ENCODE data around the gene KLHDC8B. TPM values are rescaled to one million over a fixed set of nuclear protein-coding genes. Genes with fewer than 3 reads are reported as not detected.

The KLHDC8B gene
- 1.1 and 1.2 TPM in 2 replicates for total RNA-seq

GRCh38 chr3:49171119-49171774 lies at the start of gene KLHDC8B:
Gene KLHDC8B, plus strand, starts transcription at chr3:49171598. Its CDS starts 1,172 bp downstream, at chr3:49172770.
- Mint-ChIP-seq H3K4me1 (peaks cover 12% of the 10 kb centered on the region), H3K9me3 (no peaks in the 10 kb centered on the region)

GRCh38 chr3:49122022-49122421 lies 49.4 kb upstream of the KLHDC8B start:
- no peaks in the 10 kb centered on the region for H3K9me3 Mint-ChIP-seq
- H3K4me1 Mint-ChIP-seq, result peaks cover 17% of the 10 kb centered on the region
- intact Hi-C loops (cut with micrococcal nuclease), result no loop called here
- peak overlapping the region; percentile 84 for H3K4me3 Mint-ChIP-seq
- no peaks in the 10 kb centered on the region for H3K27me3 Mint-ChIP-seq
- DNase-seq, result no peak
- peaks cover 18% of the 10 kb centered on the region for H3K36me3 Mint-ChIP-seq (ENCODE audit: low read depth)
- no peak for TF ChIP-seq CTCF (IDR thresholded peaks at IDR 0.05)
- ChIA-PET POLR2A (interaction anchor here (1.4 to 3.3 kb wide), 3 partner anchors 29 to 115 kb away, joined by 3 to 76 read pairs (median 10); partner anchors contain the start of genes QRICH1 and WDR6), CTCF (no interaction called here)
- H3K27ac Mint-ChIP-seq, result peak overlapping the region; percentile 41
- ATAC-seq (ENCODE audit: low read depth), result no peak

More at GRCh38 chr3:49171119-49171774, at the start of gene KLHDC8B:
- peak; percentile 79 for TF ChIP-seq CTCF (IDR thresholded peaks at IDR 0.05)
- Mint-ChIP-seq H3K27me3 (peaks cover 2% of the 10 kb centered on the region), H3K27ac (peak within 1 kb of the TSS; percentile 35), H3K36me3 (ENCODE audit: low read depth) (peaks cover 1% of the 10 kb centered on the region), H3K4me3 (peak within 1 kb of the TSS; percentile 87)
- ChIA-PET CTCF (interaction anchor here (0.6 to 2.4 kb wide), 7 partner anchors 8 to 1007 kb away, joined by 3 to 14 read pairs (median 4); partner anchors contain the start of gene USP4), POLR2A (interaction anchor here (0.7 to 1.7 kb wide), 6 partner anchors 51 to 278 kb away, joined by 3 to 6 read pairs (median 5); partner anchors contain the start of genes QRICH1, USP19 and USP4)
- peak; percentile 81 for ATAC-seq (ENCODE audit: low read depth)
- intact Hi-C loops (cut with micrococcal nuclease), result loop anchor here (1.0 to 5.0 kb wide), 4 partner anchors 76 to 278 kb away; partner anchors contain the start of genes C3orf62 and QRICH1
- DNase-seq, result peak; percentile 76

- Mint-ChIP-seq H3K27ac (peak overlapping the region; percentile 41), H3K4me1 (peaks cover 17% of the 10 kb centered on the region), H3K4me3 (peak overlapping the region; percentile 84), H3K36me3 (ENCODE audit: low read depth) (peaks cover 15% of the 10 kb centered on the region), H3K9me3 (no peaks in the 10 kb centered on the region), H3K27me3 (no peaks in the 10 kb centered on the region)
- ChIA-PET POLR2A (interaction anchor here (2.1 kb wide), 1 partner anchor 29 kb away, joined by 5 read pairs; the partner anchor contains the start of gene QRICH1), CTCF (no interaction called here)
- no peak for TF ChIP-seq CTCF (IDR thresholded peaks at IDR 0.05)
- intact Hi-C loops (cut with micrococcal nuclease), result no loop called here
- no peak for ATAC-seq (ENCODE audit: low read depth)
- no peak for DNase-seq
Observed at GRCh38 chr3:49122451-49122850, 48.9 kb upstream of the KLHDC8B start.

- H3K4me1 Mint-ChIP-seq, result peaks cover 17% of the 10 kb centered on the region
- DNase-seq (no peak), ATAC-seq (ENCODE audit: low read depth) (no peak)
- no peak overlapping the region for H3K4me3 Mint-ChIP-seq
- CTCF ChIA-PET, result no interaction called here
- POLR2A ChIA-PET, result interaction anchor here (2.1 kb wide), 1 partner anchor 30 kb away, joined by 5 read pairs; the partner anchor contains the start of gene QRICH1
- no peak overlapping the region for H3K27ac Mint-ChIP-seq
- H3K9me3 Mint-ChIP-seq, result no peaks in the 10 kb centered on the region
- intact Hi-C loops (cut with micrococcal nuclease), result no loop called here
- TF ChIP-seq CTCF (IDR thresholded peaks at IDR 0.05), result no peak
- H3K36me3 Mint-ChIP-seq (ENCODE audit: low read depth), result peaks cover 10% of the 10 kb centered on the region
- H3K27me3 Mint-ChIP-seq, result no peaks in the 10 kb centered on the region
Observed at GRCh38 chr3:49122886-49123545, 48.4 kb upstream of the KLHDC8B start.

GRCh38 chr3:49123687-49124086 lies 47.7 kb upstream of the KLHDC8B start:
- H3K36me3 Mint-ChIP-seq (ENCODE audit: low read depth), result peaks cover 6% of the 10 kb centered on the region
- H3K9me3 Mint-ChIP-seq, result no peaks in the 10 kb centered on the region
- DNase-seq (no peak), ATAC-seq (ENCODE audit: low read depth) (no peak)
- H3K4me3 Mint-ChIP-seq, result no peak overlapping the region
- peaks cover under 1% of the 10 kb centered on the region for H3K27me3 Mint-ChIP-seq
- POLR2A ChIA-PET, result interaction anchor here (2.1 kb wide), 1 partner anchor 30 kb away, joined by 5 read pairs; the partner anchor contains the start of gene QRICH1
- no peak for TF ChIP-seq CTCF (IDR thresholded peaks at IDR 0.05)
- H3K4me1 Mint-ChIP-seq, result peaks cover 17% of the 10 kb centered on the region
- CTCF ChIA-PET, result interaction anchor here (0.5 kb wide), 1 partner anchor 214 kb away, joined by 4 read pairs; no protein-coding TSS in a partner anchor
- H3K27ac Mint-ChIP-seq, result no peak overlapping the region
- intact Hi-C loops (cut with micrococcal nuclease), result no loop called here
